IPS DF 4.7 (cell line): ENCODE measurements around the gene POLR3GL.
"Not testable (repeated sequence)": the region's sequence is repeated elsewhere in the genome, so short reads cannot be mapped to it uniquely, and the experiment has no call there.

ENCODE experiments used
- DNase-seq: peaks from one replicate; pipeline ENCODE4 v3.0.0-alpha.2; 2013; ENCODE audit warnings: low spot score; ENCODE audit errors: extremely low read depth

POLR3GL gene

DNA sequence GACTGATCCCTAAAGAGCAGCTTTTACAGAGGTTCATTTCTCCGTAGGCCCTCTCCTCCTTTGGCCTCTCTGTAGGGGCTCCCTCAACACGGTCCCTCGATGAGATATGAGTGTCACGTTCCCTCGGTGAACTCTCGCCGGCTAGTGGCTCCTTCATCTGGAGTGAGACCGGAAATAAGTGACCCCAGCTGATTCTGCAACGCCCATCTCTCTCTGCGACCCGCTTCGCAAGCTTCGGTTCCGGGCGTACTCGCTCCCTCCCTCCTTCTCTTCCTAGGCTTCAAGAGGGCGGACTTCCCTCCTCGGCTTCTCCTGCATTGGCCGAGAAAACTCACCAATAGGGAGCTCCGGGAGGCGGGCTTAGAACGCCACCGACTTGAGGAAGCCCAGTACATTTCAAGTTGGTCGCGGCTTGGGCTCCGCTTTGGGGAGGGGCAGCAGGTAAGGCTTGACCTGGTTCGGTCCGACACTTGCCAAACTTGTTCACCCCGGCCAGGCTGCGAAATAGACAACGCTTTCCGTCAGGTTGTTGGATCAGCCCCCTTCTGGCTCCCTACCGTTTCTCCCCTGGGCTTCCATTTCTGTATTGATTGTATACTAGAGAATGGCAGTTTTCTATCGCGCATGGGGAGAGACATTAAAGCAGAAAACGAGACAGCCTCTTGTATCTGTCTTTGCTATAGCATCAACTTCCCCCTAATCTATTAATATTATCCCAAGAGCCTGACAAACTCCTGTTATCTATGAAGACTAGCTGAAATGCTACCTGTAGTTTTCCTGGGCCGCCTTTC lies at the start of gene POLR3GL, which contains the start of gene ANKRD34A:
TSS of gene POLR3GL (plus strand) at position 363 of the 791 bp plus-strand sequence. CDS start 10,176 bp downstream, outside the sequence.
TSS of gene ANKRD34A (minus strand) at position 248 of the 791 bp plus-strand sequence. CDS start 2,816 bp downstream, outside the sequence.
- peak; percentile 83 for DNase-seq

DNA sequence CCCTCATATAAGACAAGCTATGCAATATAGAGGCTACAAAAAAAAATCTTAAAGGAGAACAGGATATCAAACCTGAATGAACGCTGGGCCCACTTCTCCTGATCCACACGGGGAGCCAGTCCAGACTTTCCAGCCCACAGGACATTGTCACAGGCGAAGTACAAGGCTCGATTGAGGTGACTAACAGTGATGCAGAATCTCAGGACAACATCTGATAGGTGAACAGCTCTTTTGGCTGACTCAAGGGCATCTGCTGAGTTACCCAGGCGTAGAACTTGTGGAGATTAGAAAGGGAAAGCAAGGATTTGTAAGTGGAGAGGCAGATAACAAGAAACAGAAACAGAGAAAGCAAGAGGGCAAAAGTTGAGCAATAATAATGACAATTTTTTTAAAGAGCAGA lies 47.7 kb upstream of the POLR3GL start:
- DNase-seq: no peak

DNA sequence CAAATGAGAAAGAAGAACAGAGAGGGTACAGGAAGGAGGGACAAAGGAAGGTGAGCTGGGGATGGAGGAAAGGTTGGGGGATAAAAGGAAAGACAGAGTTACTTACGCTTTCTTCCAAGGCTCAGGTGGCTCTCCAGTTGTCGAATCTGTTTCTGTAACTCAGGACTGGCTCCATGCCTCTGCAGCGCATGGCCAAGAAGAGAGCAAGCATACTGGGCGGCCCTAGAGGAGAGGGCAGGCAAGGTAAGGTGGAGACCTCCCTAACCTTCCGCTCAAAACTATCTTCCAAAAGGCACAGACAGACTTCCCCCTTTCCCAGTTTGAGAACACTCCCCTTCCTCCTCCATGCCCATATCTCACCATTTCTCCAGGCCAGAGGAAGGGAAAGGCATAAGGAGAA lies 46.9 kb upstream of the POLR3GL start:
- no peak for DNase-seq

GRCh38 chr1:145918144-145918991 lies 46.1 kb upstream of the POLR3GL start, which contains the start of gene PEX11B:
Gene PEX11B (minus strand): TSS chr1:145918717. CDS start chr1:145918688, 29 bp downstream.
- DNase-seq: no peak

DNA sequence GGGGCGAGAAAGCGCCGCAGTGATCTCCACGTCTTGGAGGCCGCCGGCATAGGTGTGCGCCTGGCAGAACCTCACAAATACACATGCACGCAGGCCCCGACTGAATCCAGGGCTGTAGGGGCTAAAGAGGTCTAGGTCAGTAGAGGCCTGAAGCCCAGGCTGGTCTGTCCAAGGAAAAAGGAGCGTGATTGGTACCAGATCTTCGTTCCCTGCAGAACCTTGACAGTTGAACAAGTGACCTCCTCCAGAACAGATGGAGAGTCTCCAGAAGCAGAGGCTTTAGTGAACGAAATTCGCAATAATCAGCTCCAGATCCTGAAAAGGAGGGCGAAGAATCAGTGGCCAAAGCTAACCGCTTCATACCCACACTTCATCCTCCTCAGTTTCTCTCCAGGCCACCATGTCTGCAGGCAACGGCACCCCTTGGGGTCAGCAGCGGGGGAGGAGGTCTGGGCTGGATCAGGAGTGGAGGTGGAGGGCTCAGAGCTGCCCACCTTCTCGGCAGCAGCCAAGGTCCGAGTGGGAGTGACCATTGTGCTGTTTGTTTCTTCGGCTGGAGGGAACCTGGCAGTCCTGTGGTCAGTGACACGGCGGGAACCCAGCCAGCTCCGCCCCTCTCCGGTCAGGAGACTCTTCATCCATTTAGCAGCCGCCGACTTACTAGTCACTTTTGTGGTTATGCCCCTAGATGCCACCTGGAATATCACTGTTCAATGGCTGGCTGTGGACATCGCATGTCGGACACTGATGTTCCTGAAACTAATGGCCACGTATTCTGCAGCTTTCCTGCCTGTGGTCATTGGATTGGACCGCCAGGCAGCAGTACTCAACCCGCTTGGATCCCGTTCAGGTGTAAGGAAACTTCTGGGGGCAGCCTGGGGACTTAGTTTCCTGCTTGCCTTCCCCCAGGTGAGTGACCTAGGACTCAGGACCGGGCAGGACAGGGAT lies 45.2 kb upstream of the POLR3GL start:
- DNase-seq: no peak

DNA sequence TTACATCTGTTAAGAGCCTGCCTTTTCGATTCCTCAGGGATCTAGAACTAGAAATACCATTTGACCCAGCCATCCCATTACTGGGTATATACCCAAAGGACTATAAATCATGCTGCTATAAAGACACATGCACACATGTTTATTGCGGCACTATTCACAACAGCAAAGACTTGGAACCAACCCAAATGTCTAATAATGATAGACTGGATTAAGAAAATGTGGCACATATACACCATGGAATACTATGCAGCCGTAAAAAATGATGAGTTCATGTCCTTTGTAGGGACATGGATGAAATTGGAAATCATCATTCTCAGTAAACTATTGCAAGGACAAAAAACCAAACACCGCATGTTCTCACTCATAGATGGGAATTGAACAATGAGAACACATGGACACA lies 44.2 kb upstream of the POLR3GL start:
- not testable (repeated sequence) for DNase-seq

DNA sequence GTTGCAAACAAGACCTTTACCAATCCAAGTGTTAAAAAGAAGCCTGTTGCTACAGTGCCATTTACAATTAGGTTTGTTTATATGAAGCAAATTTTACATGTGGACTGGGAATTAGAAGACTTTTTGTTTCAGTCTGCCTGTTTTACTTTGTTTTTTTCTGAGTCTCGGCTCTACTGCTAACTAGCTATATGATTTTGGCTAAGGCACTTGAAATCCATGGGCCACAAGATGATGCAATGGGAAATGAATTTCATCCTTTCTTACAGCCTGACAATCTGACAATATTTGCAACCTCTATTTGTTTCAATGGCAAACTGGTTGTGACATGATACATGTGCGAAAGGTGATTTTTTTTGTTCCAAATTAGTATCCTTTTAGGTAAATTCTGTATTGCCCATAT lies 42.2 kb upstream of the POLR3GL start:
- no peak for DNase-seq

- DNase-seq: no peak
Observed at GRCh38 chr1:145926686-145927062, 37.8 kb upstream of the POLR3GL start.

- DNase-seq: peak; percentile 97
Observed at GRCh38 chr1:145927063-145927886, 37.2 kb upstream of the POLR3GL start, which contains the start of gene RBM8A. Gene RBM8A (minus strand): TSS chr1:145927484. CDS start chr1:145927426, 58 bp downstream.

DNA sequence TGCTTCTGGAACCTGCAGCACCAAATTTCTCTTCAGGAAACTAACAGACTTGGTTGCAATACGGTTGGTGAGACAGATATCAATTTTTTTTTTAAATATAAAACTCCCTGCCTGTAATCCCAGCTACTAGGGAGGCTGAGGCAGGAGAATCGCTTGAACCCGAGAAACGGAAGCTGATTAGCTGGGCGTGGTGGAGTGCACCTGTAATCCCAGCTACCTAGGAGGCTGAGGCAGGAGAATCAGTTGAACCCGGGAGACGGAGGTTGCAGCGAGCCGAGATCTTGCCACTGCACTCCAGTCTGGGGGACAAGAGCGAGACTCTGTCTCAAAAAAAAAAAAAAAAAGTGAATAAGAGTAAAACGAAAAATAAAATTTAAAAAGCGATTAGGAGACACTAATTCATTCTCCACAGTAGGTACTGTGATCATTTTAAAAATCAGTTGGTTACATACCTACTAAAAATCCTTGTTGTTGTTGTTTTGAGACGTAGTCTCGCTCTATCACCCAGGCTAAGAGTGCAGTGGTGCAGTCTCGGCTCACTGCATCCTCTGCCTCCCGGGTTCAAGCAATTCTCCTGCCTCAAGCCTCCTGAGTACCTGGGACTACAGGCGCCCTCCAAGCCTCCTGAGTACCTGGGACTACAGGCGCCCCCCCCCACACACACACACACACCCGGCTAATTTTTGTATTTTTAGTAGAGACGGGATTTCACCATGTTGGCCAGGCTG lies 36.4 kb upstream of the POLR3GL start:
- DNase-seq: no peak

GRCh38 chr1:145932522-145933009 lies 31.9 kb upstream of the POLR3GL start:
- DNase-seq: not testable (repeated sequence)

- DNase-seq: no peak
Observed at GRCh38 chr1:145935708-145936107, 28.8 kb upstream of the POLR3GL start.

GRCh38 chr1:145936247-145936646 lies 28.2 kb upstream of the POLR3GL start:
- DNase-seq: no peak

DNA sequence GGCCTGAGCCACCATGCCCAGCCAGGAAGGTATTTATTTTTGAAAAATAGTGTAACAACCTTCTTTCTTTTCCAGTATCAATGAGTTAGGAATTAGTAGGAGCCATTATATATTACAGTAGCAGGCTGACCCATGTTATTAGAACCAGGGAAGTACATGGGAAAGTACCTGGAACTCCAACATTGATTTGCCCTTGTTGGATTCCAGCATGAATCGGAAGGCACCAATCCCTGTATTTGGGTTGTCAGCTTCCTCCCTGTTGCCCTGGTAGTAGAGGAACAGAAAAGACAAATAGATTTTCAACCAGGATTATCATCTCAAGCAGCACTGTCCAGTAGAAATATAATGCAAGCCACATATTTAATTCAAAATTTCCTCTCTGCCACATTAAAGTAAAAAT lies 27.1 kb upstream of the POLR3GL start:
- DNase-seq: no peak

- DNase-seq: no peak
Observed at GRCh38 chr1:145942405-145942804, 22.1 kb upstream of the POLR3GL start.

GRCh38 chr1:145942871-145943270 lies 21.6 kb upstream of the POLR3GL start:
- no peak for DNase-seq

GRCh38 chr1:145944532-145944931 lies 20.0 kb upstream of the POLR3GL start:
- DNase-seq: no peak

DNA sequence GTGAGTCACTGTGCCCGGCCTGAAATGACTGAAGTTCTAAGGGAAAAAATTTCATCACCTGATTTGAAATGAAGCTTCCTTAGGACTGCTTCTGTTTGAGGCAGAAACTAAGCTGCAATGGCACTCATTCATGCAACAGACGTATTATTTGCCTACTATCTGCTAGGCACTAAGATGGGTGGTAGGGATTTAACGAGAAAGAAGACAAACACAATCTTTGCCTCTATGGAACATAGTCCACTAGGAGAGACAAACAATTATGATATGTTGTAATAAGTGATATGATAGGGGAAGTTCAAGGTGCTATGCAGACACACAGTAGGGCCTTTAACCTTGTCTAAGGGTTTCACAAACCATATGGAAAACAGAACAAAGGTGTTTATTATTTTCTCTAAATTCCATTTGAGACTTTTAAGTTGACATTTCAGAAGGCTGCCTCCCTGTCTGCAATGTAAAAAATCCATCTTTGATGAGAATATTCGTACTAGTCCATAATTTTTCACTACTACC lies 18.0 kb upstream of the POLR3GL start:
- no peak for DNase-seq

GRCh38 chr1:145947551-145947950 lies 16.9 kb upstream of the POLR3GL start:
- no peak for DNase-seq
